ENCODE results near the gene PIGP.
A peak's percentile ranks its signal among the peaks of the same experiment; 100 is the strongest.
"Not testable (repeated sequence)": the region's sequence is repeated elsewhere in the genome, so short reads cannot be mapped to it uniquely, and the experiment has no call there.

The PIGP gene

GRCh38 chr21:37075214-37075770 is 2.4 kb upstream of the PIGP start:
- no peak for DNase-seq

GRCh38 chr21:37074546-37074945 is 1.7 kb upstream of the PIGP start:
- DNase-seq: no peak

- peak in 2 of 14 donors; percentile 33 to 59 for DNase-seq
Observed at GRCh38 chr21:37074197-37074510, 1.3 kb upstream of the PIGP start.

- DNase-seq: peak in 13 of 14 donors; percentile 48 to 85 (median 75)
Observed at GRCh38 chr21:37073417-37074196, 736 bp upstream of the PIGP start.

GRCh38 chr21:37072274-37072987 is 440 bp downstream of the PIGP start:
- DNase-seq: peak in 12 of 14 donors; percentile 59 to 99 (median 92)

GRCh38 chr21:37071561-37072273 is 1.2 kb downstream of the PIGP start:
- DNase-seq: peak in 8 of 14 donors; percentile 24 to 74 (median 42)

- DNase-seq: no peak
Observed at GRCh38 chr21:37065561-37066177, 7.2 kb downstream of the PIGP start.

- DNase-seq: no peak
Observed at GRCh38 chr21:37064841-37065240, 8.0 kb downstream of the PIGP start.

GRCh38 chr21:37063433-37063832 is 9.4 kb downstream of the PIGP start:
- no peak for DNase-seq

GRCh38 chr21:37062593-37062935 is 10.3 kb downstream of the PIGP start:
- DNase-seq: no peak

GRCh38 chr21:37061926-37062592 is 10.8 kb downstream of the PIGP start:
- DNase-seq: no peak

GRCh38 chr21:37060296-37060695 is 12.6 kb downstream of the PIGP start:
- DNase-seq: peak in 4 of 14 donors; percentile 6 to 58 (median 32)

GRCh38 chr21:37059181-37059580 is 13.7 kb downstream of the PIGP start:
- no peak for DNase-seq

GRCh38 chr21:37058261-37058660 is 14.6 kb downstream of the PIGP start:
- DNase-seq: no peak

- DNase-seq: no peak
Observed at GRCh38 chr21:37057614-37058013, 15.3 kb downstream of the PIGP start.

- no peak for DNase-seq
Observed at GRCh38 chr21:37055271-37055855, 17.5 kb downstream of the PIGP start.

- DNase-seq: not testable (repeated sequence)
Observed at GRCh38 chr21:37049741-37050140, 23.1 kb downstream of the PIGP start.

- DNase-seq: no peak
Observed at GRCh38 chr21:37047079-37047478, 25.8 kb downstream of the PIGP start.

- no peak for DNase-seq
Observed at GRCh38 chr21:37045556-37045955, 27.3 kb downstream of the PIGP start.

GRCh38 chr21:37045149-37045548 is 27.7 kb downstream of the PIGP start:
- no peak for DNase-seq

GRCh38 chr21:37044643-37045042 is 28.2 kb downstream of the PIGP start:
- no peak for DNase-seq

- DNase-seq: no peak
Observed at GRCh38 chr21:37043818-37044217, 29.1 kb downstream of the PIGP start.
